ENCODE results near the gene SUCLG2. TPM values are rescaled to one million over a fixed set of nuclear protein-coding genes. Genes with fewer than 3 reads are reported as not detected.

The SUCLG2 gene
- total RNA-seq, 2 experiments from 2014 or later = 53.3 to 57.8 TPM

GRCh38 chr3:67486883-67487282 is 167.5 kb downstream of the SUCLG2 start:
- CTCF ChIA-PET = no interaction called here
- Mint-ChIP-seq H3K27ac (no peak overlapping the region), H3K36me3 (peaks cover 20% of the 10 kb centered on the region), H3K4me1 (ENCODE audit: low read depth) (peaks cover 8% of the 10 kb centered on the region), H3K9me3 (no peaks in the 10 kb centered on the region), H3K4me3 (no peak overlapping the region), H3K27me3 (no peaks in the 10 kb centered on the region)
- POLR2A ChIA-PET = no interaction called here
- DNase-seq = no peak
- intact Hi-C loops (cut with micrococcal nuclease) = no loop called here

- POLR2A ChIA-PET = no interaction called here
- Mint-ChIP-seq H3K27ac (no peak overlapping the region), H3K4me3 (no peak overlapping the region), H3K4me1 (ENCODE audit: low read depth) (peaks cover 2% of the 10 kb centered on the region), H3K36me3 (peaks cover 19% of the 10 kb centered on the region), H3K27me3 (no peaks in the 10 kb centered on the region), H3K9me3 (no peaks in the 10 kb centered on the region)
- CTCF ChIA-PET = no interaction called here
- intact Hi-C loops (cut with micrococcal nuclease) = no loop called here
- DNase-seq = no peak
Measured at GRCh38 chr3:67484085-67484484, 170.3 kb downstream of the SUCLG2 start.

GRCh38 chr3:67481126-67481525 is 173.3 kb downstream of the SUCLG2 start:
- H3K4me3 Mint-ChIP-seq = no peak overlapping the region
- intact Hi-C loops (cut with micrococcal nuclease) = no loop called here
- H3K4me1 Mint-ChIP-seq (ENCODE audit: low read depth) = peaks cover 2% of the 10 kb centered on the region
- peaks cover 21% of the 10 kb centered on the region for H3K36me3 Mint-ChIP-seq
- H3K27ac Mint-ChIP-seq = no peak overlapping the region
- POLR2A ChIA-PET = no interaction called here
- DNase-seq = no peak
- H3K9me3 Mint-ChIP-seq = no peaks in the 10 kb centered on the region
- H3K27me3 Mint-ChIP-seq = no peaks in the 10 kb centered on the region
- CTCF ChIA-PET = no interaction called here

GRCh38 chr3:67478423-67478822 is 176.0 kb downstream of the SUCLG2 start:
- Mint-ChIP-seq H3K9me3 (no peaks in the 10 kb centered on the region), H3K27me3 (no peaks in the 10 kb centered on the region), H3K27ac (no peak overlapping the region), H3K36me3 (peaks cover 28% of the 10 kb centered on the region), H3K4me3 (no peak overlapping the region), H3K4me1 (ENCODE audit: low read depth) (no peaks in the 10 kb centered on the region)
- ChIA-PET POLR2A (no interaction called here), CTCF (no interaction called here)
- DNase-seq = no peak
- intact Hi-C loops (cut with micrococcal nuclease) = no loop called here

GRCh38 chr3:67474311-67474710 is 180.1 kb downstream of the SUCLG2 start:
- ChIA-PET CTCF (no interaction called here), POLR2A (no interaction called here)
- Mint-ChIP-seq H3K27me3 (no peaks in the 10 kb centered on the region), H3K27ac (no peak overlapping the region), H3K9me3 (no peaks in the 10 kb centered on the region), H3K4me3 (no peak overlapping the region), H3K4me1 (ENCODE audit: low read depth) (no peaks in the 10 kb centered on the region), H3K36me3 (peaks cover 28% of the 10 kb centered on the region)
- intact Hi-C loops (cut with micrococcal nuclease) = no loop called here
- no peak for DNase-seq

- Mint-ChIP-seq H3K4me3 (no peak overlapping the region), H3K36me3 (peaks cover 34% of the 10 kb centered on the region), H3K9me3 (no peaks in the 10 kb centered on the region), H3K27me3 (no peaks in the 10 kb centered on the region), H3K27ac (no peak overlapping the region), H3K4me1 (ENCODE audit: low read depth) (no peaks in the 10 kb centered on the region)
- ChIA-PET CTCF (interaction anchor here (0.7 kb wide), 1 partner anchor 317 kb away, joined by 3 read pairs; no protein-coding TSS in a partner anchor), POLR2A (no interaction called here)
- intact Hi-C loops (cut with micrococcal nuclease) = no loop called here
- no peak for DNase-seq
Measured at GRCh38 chr3:67472674-67473201, 181.7 kb downstream of the SUCLG2 start.

GRCh38 chr3:67470207-67470606 is 184.2 kb downstream of the SUCLG2 start:
- Mint-ChIP-seq H3K9me3 (no peaks in the 10 kb centered on the region), H3K4me3 (no peak overlapping the region), H3K4me1 (ENCODE audit: low read depth) (no peaks in the 10 kb centered on the region), H3K27ac (no peak overlapping the region), H3K36me3 (peaks cover 28% of the 10 kb centered on the region), H3K27me3 (no peaks in the 10 kb centered on the region)
- intact Hi-C loops (cut with micrococcal nuclease) = no loop called here
- no peak for DNase-seq
- ChIA-PET POLR2A (no interaction called here), CTCF (interaction anchor here (1.1 kb wide), 1 partner anchor 9 kb away, joined by 3 read pairs; no protein-coding TSS in a partner anchor)

- H3K9me3 Mint-ChIP-seq = no peaks in the 10 kb centered on the region
- H3K4me3 Mint-ChIP-seq = no peak overlapping the region
- intact Hi-C loops (cut with micrococcal nuclease) = no loop called here
- peaks cover 17% of the 10 kb centered on the region for H3K36me3 Mint-ChIP-seq
- ChIA-PET CTCF (no interaction called here), POLR2A (no interaction called here)
- DNase-seq = no peak
- no peak overlapping the region for H3K27ac Mint-ChIP-seq
- H3K27me3 Mint-ChIP-seq = no peaks in the 10 kb centered on the region
- H3K4me1 Mint-ChIP-seq (ENCODE audit: low read depth) = no peaks in the 10 kb centered on the region
Measured at GRCh38 chr3:67468511-67468910, 185.9 kb downstream of the SUCLG2 start.

- POLR2A ChIA-PET = no interaction called here
- CTCF ChIA-PET = no interaction called here
- Mint-ChIP-seq H3K4me1 (ENCODE audit: low read depth) (peaks cover 9% of the 10 kb centered on the region), H3K9me3 (no peaks in the 10 kb centered on the region), H3K27ac (no peak overlapping the region), H3K36me3 (peaks cover 11% of the 10 kb centered on the region), H3K27me3 (no peaks in the 10 kb centered on the region), H3K4me3 (no peak overlapping the region)
- intact Hi-C loops (cut with micrococcal nuclease) = no loop called here
- no peak for DNase-seq
Measured at GRCh38 chr3:67463656-67464055, 190.8 kb downstream of the SUCLG2 start.

GRCh38 chr3:67462187-67462586 is 192.2 kb downstream of the SUCLG2 start:
- Mint-ChIP-seq H3K4me1 (ENCODE audit: low read depth) (peaks cover 11% of the 10 kb centered on the region), H3K36me3 (peaks cover 6% of the 10 kb centered on the region), H3K4me3 (no peak overlapping the region), H3K27me3 (no peaks in the 10 kb centered on the region), H3K27ac (peak overlapping the region; percentile 39), H3K9me3 (no peaks in the 10 kb centered on the region)
- DNase-seq = no peak
- ChIA-PET POLR2A (no interaction called here), CTCF (interaction anchor here (0.9 kb wide), 1 partner anchor 30 kb away, joined by 3 read pairs; no protein-coding TSS in a partner anchor)
- intact Hi-C loops (cut with micrococcal nuclease) = no loop called here

- Mint-ChIP-seq H3K36me3 (peaks cover 4% of the 10 kb centered on the region), H3K9me3 (no peaks in the 10 kb centered on the region), H3K27me3 (no peaks in the 10 kb centered on the region), H3K4me1 (ENCODE audit: low read depth) (peaks cover 11% of the 10 kb centered on the region), H3K4me3 (no peak overlapping the region), H3K27ac (peak overlapping the region; percentile 39)
- ChIA-PET POLR2A (no interaction called here), CTCF (interaction anchor here (0.9 kb wide), 1 partner anchor 29 kb away, joined by 3 read pairs; no protein-coding TSS in a partner anchor)
- DNase-seq = no peak
- intact Hi-C loops (cut with micrococcal nuclease) = no loop called here
Measured at GRCh38 chr3:67461667-67462142, 192.7 kb downstream of the SUCLG2 start.

GRCh38 chr3:67460841-67461510 is 193.4 kb downstream of the SUCLG2 start:
- Mint-ChIP-seq H3K27ac (no peak overlapping the region), H3K4me3 (no peak overlapping the region), H3K9me3 (no peaks in the 10 kb centered on the region), H3K27me3 (no peaks in the 10 kb centered on the region), H3K4me1 (ENCODE audit: low read depth) (peaks cover 11% of the 10 kb centered on the region), H3K36me3 (peaks cover 7% of the 10 kb centered on the region)
- POLR2A ChIA-PET = no interaction called here
- intact Hi-C loops (cut with micrococcal nuclease) = no loop called here
- no peak for DNase-seq
- CTCF ChIA-PET = no interaction called here

- POLR2A ChIA-PET = no interaction called here
- no peak for DNase-seq
- H3K4me1 Mint-ChIP-seq (ENCODE audit: low read depth) = peaks cover 11% of the 10 kb centered on the region
Measured at GRCh38 chr3:67459796-67460195, 194.6 kb downstream of the SUCLG2 start.

More at GRCh38 chr3:67459796-67460195, 194.6 kb downstream of the SUCLG2 start:
- intact Hi-C loops (cut with micrococcal nuclease) = no loop called here
- Mint-ChIP-seq H3K9me3 (no peaks in the 10 kb centered on the region), H3K4me3 (no peak overlapping the region), H3K36me3 (peaks cover 13% of the 10 kb centered on the region), H3K27me3 (no peaks in the 10 kb centered on the region), H3K27ac (no peak overlapping the region)
- CTCF ChIA-PET = no interaction called here

All from activated CD4-positive, alpha-beta memory T cell treated with anti-CD3 and anti-CD28 coated beads for 36 hours (primary cell).